ENCODE data around the gene CCN2.

CCN2 gene

GRCh38 chr6:131954059-131954774, 3.0 kb upstream of the CCN2 start:
- DNase-seq (ENCODE audit: low spot score), result no peak
- Histone ChIP-seq H3K4me3 (ENCODE audit: severe bottlenecking) (no peak overlapping the region), H3K27ac (ENCODE audit: poor library complexity, severe bottlenecking) (peak overlapping the region; percentile 86), H3K36me3 (ENCODE audit: low read depth) (peaks cover 12% of the 10 kb centered on the region), H3K4me1 (ENCODE audit: insufficient read depth, poor library complexity, severe bottlenecking) (peaks cover 34% of the 10 kb centered on the region), H3K9me3 (ENCODE audit: severe bottlenecking) (no peaks in the 10 kb centered on the region), H3K27me3 (ENCODE audit: insufficient read depth, poor library complexity, severe bottlenecking) (no peaks in the 10 kb centered on the region)
- no peak for TF ChIP-seq CTCF (IDR thresholded peaks at IDR 0.05; ENCODE audit: poor library complexity, severe bottlenecking)
- no peak for ATAC-seq (ENCODE audit: low read depth)

- Histone ChIP-seq H3K9me3 (ENCODE audit: severe bottlenecking) (no peaks in the 10 kb centered on the region), H3K27ac (ENCODE audit: poor library complexity, severe bottlenecking) (peak overlapping the region; percentile 86), H3K4me3 (ENCODE audit: severe bottlenecking) (no peak overlapping the region), H3K36me3 (ENCODE audit: low read depth) (peaks cover 24% of the 10 kb centered on the region), H3K4me1 (ENCODE audit: insufficient read depth, poor library complexity, severe bottlenecking) (peaks cover 36% of the 10 kb centered on the region), H3K27me3 (ENCODE audit: insufficient read depth, poor library complexity, severe bottlenecking) (no peaks in the 10 kb centered on the region)
- ATAC-seq (ENCODE audit: low read depth), result no peak
- no peak for TF ChIP-seq CTCF (IDR thresholded peaks at IDR 0.05; ENCODE audit: poor library complexity, severe bottlenecking)
- DNase-seq (ENCODE audit: low spot score), result no peak
Measured at GRCh38 chr6:131952886-131953509, 1.8 kb upstream of the CCN2 start.

GRCh38 chr6:131951576-131952230, 531 bp upstream of the CCN2 start:
- Histone ChIP-seq H3K36me3 (ENCODE audit: low read depth) (peaks cover 25% of the 10 kb centered on the region), H3K27ac (ENCODE audit: poor library complexity, severe bottlenecking) (peak overlapping the region; percentile 88), H3K4me3 (ENCODE audit: severe bottlenecking) (peak overlapping the region; percentile 53), H3K9me3 (ENCODE audit: severe bottlenecking) (no peaks in the 10 kb centered on the region), H3K27me3 (ENCODE audit: insufficient read depth, poor library complexity, severe bottlenecking) (no peaks in the 10 kb centered on the region), H3K4me1 (ENCODE audit: insufficient read depth, poor library complexity, severe bottlenecking) (peaks cover 36% of the 10 kb centered on the region)
- TF ChIP-seq CTCF (IDR thresholded peaks at IDR 0.05; ENCODE audit: poor library complexity, severe bottlenecking), result no peak
- DNase-seq (ENCODE audit: low spot score) (no peak), ATAC-seq (ENCODE audit: low read depth) (no peak)

GRCh38 chr6:131949909-131950766, 1.0 kb downstream of the CCN2 start:
- DNase-seq (ENCODE audit: low spot score) (peak; percentile 68), ATAC-seq (ENCODE audit: low read depth) (peak; percentile 1; the same call in 2 of the 3 replicates)
- peaks cover 35% of the 10 kb centered on the region for H3K4me1 ChIP-seq (ENCODE audit: insufficient read depth, poor library complexity, severe bottlenecking)
- no peaks in the 10 kb centered on the region for H3K9me3 ChIP-seq (ENCODE audit: severe bottlenecking)
- peaks cover 25% of the 10 kb centered on the region for H3K36me3 ChIP-seq (ENCODE audit: low read depth)
- H3K4me3 ChIP-seq (ENCODE audit: severe bottlenecking), result peak overlapping the region; percentile 53
- peak overlapping the region; percentile 88 for H3K27ac ChIP-seq (ENCODE audit: poor library complexity, severe bottlenecking)
- TF ChIP-seq CTCF (IDR thresholded peaks at IDR 0.05; ENCODE audit: poor library complexity, severe bottlenecking), result peak; percentile 65
- no peaks in the 10 kb centered on the region for H3K27me3 ChIP-seq (ENCODE audit: insufficient read depth, poor library complexity, severe bottlenecking)
